H1 (cell line): ENCODE results near the gene SELENOK.
A peak's percentile ranks its signal among the peaks of the same experiment; 100 is the strongest.

Experiments used
- EP300 ChIP-seq, 2 experiments: IDR thresholded peaks; 1 replicate in 1 of 2; 2 replicates in 1 of 2; pipeline ENCODE4 v1.6.1; 2011 to 2012; ENCODE audit warnings: low read depth in 2 of 2, low read length in 2 of 2, mild to moderate bottlenecking in 2 of 2, borderline replicate concordance in 1 of 2, inconsistent platforms in 1 of 2, moderate library complexity in 1 of 2
- EZH2 ChIP-seq: fragments of 200-600 bp; sonication (generic); IDR thresholded peaks from 2 replicates; pipeline ENCODE4 v1.7.1; 2012; ENCODE audit warnings: low read depth, mild to moderate bottlenecking, moderate library complexity, low read length, inconsistent platforms; ENCODE audit not compliant: severe bottlenecking
- TAF1 ChIP-seq: IDR thresholded peaks from 2 replicates; pipeline ENCODE4 v1.6.1; 2011; ENCODE audit warnings: mild to moderate bottlenecking, low read depth, low read length
- YY1 ChIP-seq: IDR thresholded peaks from 2 replicates; pipeline ENCODE4 v1.6.1; 2011; ENCODE audit warnings: low read depth, mild to moderate bottlenecking, low read length
- TF ChIP-seq, protein P1 (sequence below), 3 experiments: IDR thresholded peaks; 1 replicate in 2 of 3; 2 replicates in 1 of 3; pipeline versions ENCODE4 v1.5.1 to v1.6.1; 2011; ENCODE audit warnings: low read length in 3 of 3, mild to moderate bottlenecking in 3 of 3, inconsistent platforms in 2 of 3, low read depth in 1 of 3, moderate library complexity in 1 of 3; ENCODE audit not compliant: insufficient read depth in 1 of 3; ENCODE audit errors: control extremely low read depth in 1 of 3

DNA sequence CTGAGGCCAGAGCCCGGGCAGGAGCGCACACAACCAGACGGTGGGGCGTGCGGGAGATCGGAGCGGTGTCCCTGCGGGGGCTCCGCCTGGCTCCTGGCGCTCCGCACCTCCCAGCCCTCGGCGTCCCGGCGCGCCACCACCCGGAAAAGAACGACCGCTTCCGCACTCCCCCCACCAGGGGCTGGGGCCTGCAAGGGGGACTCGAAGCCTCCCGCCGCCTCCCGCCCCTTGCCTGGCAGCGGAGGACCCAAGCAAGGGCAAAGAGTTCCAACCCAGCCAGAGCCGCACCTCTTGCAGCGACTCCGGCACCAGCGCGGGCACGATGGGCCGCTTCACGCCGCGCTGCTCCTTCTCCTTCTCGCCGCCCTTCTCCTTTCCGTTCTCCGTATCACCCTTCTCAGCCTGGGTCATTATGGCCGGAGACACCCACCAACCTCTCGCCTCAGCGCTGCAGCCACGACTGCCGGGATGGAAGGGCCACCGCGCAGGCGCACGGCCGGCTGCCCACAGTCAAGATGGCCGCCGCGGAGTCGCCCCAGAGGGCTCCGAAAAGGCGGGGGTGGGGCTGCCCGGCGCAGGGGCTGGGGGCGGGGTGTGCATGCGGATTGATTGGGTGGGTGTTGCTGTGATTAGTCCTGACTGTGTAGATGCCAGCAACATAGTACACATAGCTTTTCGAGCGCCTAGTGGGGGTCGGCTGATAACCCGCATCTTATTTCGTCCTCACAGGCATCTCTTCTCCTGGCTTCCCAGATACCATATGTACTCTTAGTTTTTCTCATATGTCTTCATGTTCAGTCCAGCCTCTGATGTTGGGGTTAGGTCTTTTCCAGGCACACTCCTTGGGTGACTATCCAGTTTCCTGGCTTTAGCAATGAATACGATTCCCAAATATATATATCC, 9.7 kb downstream of the SELENOK start, which contains the start of gene ACTR8:
- TF ChIP-seq, protein P1, sequence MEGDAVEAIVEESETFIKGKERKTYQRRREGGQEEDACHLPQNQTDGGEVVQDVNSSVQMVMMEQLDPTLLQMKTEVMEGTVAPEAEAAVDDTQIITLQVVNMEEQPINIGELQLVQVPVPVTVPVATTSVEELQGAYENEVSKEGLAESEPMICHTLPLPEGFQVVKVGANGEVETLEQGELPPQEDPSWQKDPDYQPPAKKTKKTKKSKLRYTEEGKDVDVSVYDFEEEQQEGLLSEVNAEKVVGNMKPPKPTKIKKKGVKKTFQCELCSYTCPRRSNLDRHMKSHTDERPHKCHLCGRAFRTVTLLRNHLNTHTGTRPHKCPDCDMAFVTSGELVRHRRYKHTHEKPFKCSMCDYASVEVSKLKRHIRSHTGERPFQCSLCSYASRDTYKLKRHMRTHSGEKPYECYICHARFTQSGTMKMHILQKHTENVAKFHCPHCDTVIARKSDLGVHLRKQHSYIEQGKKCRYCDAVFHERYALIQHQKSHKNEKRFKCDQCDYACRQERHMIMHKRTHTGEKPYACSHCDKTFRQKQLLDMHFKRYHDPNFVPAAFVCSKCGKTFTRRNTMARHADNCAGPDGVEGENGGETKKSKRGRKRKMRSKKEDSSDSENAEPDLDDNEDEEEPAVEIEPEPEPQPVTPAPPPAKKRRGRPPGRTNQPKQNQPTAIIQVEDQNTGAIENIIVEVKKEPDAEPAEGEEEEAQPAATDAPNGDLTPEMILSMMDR (IDR thresholded peaks at IDR 0.05; ENCODE audit: control extremely low read depth in 1 of 3, insufficient read depth in 1 of 3, low read depth in 1 of 3, low read length in 3 of 3): no peak
- TF ChIP-seq EZH2 (no peak), EP300 (IDR thresholded peaks at IDR 0.05; ENCODE audit: borderline replicate concordance in 1 of 2, low read depth in 2 of 2, low read length in 2 of 2) (no peak), YY1 (peak; percentile 98), TAF1 (peak; percentile 98)
